Fibroblast of the aortic adventitia (primary cell): ENCODE data around the gene ITPR2. TPM values are rescaled to one million over a fixed set of nuclear protein-coding genes. Genes with fewer than 3 reads are reported as not detected.

Experiments used
- DNase-seq: peaks from one replicate; pipeline ENCODE4 v3.0.0-alpha.2; 2010; ENCODE audit warnings: low read depth
- H3K4me3 ChIP-seq: 2 replicates; pipeline ENCODE4 v1.5.1; 2011; ENCODE audit warnings: low read depth, mild to moderate bottlenecking, control low read depth, low read length, moderate library complexity
- total RNA-seq: library from RNA; depleted of rRNA; stranded (reverse); fragments of >200 nt; gene quantifications from 2 replicates; pipeline ENCODE4 v1.2.3, GENCODE V29; 2012; ENCODE audit warnings: low replicate concordance
- TF ChIP-seq, protein P1 (sequence below): IDR thresholded peaks from 2 replicates; pipeline ENCODE4 v1.5.1; 2011; ENCODE audit warnings: mild to moderate bottlenecking, low read length, control low read depth, inconsistent platforms; ENCODE audit not compliant: insufficient read depth

The ITPR2 gene
- total RNA-seq, 1 donor = 15.5 TPM

DNA sequence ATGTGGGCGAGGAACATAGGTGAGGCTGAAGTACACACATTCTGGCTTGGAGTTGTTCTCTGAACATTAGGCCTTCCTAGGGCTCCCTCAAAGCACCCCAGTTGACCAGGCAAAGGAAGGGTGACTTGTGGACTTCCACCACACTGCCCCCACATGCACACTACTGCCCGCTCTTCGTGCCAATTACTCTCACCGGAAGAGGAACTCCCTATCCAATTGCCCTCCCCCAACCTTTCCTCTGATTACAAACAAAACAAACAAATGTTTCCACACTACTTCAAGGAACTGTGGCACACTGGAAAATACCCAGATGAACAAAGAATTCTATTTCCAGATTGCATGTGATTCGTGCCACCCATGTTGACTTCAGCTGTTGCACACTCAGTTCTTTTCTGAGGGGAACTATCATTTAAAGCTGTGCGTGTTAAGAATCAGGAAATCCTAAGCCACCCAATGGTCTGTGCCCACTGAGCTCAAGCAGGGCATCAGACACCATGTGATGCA is 498.3 kb downstream of the ITPR2 start:
- TF ChIP-seq, protein P1, sequence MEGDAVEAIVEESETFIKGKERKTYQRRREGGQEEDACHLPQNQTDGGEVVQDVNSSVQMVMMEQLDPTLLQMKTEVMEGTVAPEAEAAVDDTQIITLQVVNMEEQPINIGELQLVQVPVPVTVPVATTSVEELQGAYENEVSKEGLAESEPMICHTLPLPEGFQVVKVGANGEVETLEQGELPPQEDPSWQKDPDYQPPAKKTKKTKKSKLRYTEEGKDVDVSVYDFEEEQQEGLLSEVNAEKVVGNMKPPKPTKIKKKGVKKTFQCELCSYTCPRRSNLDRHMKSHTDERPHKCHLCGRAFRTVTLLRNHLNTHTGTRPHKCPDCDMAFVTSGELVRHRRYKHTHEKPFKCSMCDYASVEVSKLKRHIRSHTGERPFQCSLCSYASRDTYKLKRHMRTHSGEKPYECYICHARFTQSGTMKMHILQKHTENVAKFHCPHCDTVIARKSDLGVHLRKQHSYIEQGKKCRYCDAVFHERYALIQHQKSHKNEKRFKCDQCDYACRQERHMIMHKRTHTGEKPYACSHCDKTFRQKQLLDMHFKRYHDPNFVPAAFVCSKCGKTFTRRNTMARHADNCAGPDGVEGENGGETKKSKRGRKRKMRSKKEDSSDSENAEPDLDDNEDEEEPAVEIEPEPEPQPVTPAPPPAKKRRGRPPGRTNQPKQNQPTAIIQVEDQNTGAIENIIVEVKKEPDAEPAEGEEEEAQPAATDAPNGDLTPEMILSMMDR = no peak
- H3K4me3 ChIP-seq = no peak overlapping the region
- no peak for DNase-seq

DNA sequence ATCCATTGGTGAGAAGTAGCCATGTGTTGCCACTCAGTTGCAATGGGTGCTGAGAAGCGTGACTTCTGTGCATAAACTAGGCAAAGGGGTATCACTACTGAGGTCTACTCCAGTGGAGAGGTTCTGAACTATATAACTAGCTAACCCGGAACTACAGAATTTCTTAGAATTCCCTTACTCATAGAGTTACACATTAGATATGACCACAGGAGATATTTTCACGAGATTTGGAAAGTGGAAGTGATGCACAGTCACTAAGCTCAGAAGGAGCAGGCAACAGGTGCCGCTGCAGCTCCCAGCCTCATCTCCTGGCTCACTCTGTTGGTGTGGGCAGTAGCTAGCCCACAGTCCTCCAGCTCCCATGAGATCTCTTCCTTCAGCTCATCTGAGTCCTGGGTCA is 501.0 kb downstream of the ITPR2 start:
- DNase-seq = no peak
- TF ChIP-seq, protein P1 = no peak
- H3K4me3 ChIP-seq = no peak overlapping the region

DNA sequence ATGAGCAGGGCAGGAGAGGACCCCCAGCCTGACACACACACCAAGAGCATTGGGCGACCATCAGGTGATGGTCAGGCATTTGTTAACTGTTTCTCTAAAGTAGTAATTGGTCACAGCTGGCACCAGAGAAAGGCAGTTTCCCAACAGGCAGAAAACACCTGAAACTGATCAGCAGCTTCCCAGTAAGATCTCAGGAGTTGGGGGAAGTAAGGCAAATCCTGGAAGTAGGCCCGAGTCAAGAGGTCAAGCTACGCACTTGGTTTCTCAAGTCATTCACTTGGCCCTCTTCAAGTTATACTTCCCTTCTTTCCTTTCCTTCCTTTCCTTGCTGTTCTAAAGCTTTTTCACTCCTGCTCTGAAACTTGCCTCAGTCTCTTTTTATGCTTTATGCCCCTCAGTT is 501.9 kb downstream of the ITPR2 start:
- TF ChIP-seq, protein P1 = no peak
- no peak overlapping the region for H3K4me3 ChIP-seq
- no peak for DNase-seq

DNA sequence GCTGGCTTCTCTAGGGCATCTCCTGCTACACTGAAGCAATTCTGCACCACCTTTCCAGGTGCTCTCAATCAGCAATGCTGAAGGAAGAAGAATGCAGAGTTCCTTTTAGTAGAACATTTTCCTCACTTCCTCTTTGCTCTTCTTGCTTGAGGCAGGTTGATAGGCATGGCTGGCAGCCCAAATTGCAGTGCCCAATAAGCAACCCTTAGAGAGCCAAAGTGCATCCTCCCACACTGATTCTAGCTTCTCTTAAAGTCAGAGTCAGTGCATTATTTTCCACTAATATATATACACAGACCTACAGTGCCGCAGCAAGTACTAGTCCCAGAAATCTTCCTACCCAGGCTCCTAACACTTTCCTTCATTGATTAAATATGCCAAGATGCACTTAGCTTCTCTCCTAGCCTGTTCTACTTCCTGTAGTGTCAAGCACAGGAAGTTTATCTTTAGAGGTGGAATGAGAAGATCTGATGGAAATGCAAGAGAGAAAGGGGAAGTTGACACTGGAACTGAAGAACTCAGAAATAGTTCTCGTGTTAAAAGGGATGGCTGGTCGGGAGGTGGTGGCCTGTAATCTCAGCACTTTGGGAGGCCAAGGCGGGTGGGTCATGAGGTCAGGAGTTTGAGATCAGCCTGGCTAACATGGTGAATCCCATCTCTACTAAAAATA is 504.9 kb downstream of the ITPR2 start:
- no peak overlapping the region for H3K4me3 ChIP-seq
- TF ChIP-seq, protein P1 = no peak
- no peak for DNase-seq

DNA sequence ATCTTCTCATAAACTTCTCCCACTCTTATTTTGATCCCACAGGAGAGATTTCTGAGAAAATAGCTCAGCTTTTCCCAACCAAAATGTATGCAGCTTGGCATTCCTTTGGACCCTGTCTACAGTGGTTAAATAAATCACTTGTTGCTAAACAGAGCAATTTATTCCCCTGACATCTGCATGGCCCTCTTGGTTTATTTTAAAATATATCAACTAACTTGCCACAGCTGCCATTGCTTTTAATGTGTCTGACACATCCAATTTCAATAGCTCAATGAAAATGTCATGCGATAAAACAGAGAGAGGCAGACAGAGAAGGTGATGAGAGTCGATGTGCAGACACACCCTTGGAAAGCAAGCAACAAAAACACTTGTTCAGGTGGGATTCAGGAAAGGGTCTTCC is 509.3 kb downstream of the ITPR2 start:
- DNase-seq = no peak
- TF ChIP-seq, protein P1 = no peak
- H3K4me3 ChIP-seq = no peak overlapping the region

DNA sequence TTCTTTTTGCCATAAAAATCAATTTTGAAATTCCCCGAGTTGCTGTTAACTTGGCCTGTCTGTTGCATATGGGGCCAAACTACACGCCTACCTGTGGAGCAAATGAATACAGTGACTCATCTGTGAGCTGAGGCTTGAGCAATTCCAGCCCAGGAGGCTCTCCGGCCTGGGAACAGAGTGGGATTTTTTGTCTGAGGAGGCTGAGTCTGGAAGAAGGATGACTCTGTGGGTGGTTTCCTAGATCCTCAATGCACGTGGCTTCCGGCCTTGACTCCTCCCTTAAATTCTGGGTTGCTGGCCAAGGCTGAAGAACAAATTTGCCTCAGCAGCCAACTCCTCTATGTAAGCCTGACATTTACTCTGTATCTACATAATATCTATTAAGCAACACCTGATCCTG is 513.5 kb downstream of the ITPR2 start:
- peak; percentile 95 for DNase-seq
- TF ChIP-seq, protein P1 = no peak
- no peak overlapping the region for H3K4me3 ChIP-seq

DNA sequence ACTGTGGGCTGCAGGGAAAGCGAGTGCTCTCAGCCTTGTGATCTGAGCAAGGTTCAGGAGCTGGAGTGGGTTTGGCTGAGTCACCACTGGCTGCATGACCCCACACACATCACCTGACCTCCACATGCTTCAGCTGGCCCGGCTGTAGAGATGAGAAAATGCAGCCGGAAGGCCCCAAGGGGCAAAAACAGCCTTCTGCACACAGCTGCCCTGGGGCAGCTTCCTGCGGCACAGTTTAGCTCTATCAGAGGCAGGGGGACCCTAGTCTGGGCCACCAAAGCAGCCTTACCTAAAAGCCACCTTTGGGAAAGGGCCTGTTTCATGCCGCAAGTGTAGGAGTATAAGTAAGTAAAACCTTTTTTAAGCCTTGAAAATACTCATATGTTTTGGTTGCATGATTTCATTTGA is 514.3 kb downstream of the ITPR2 start:
- TF ChIP-seq, protein P1 = no peak
- peak; percentile 70 for DNase-seq
- no peak overlapping the region for H3K4me3 ChIP-seq
